HepG2 (cell line): ENCODE results near the gene PROS1. TPM values are rescaled to one million over a fixed set of nuclear protein-coding genes. Genes with fewer than 3 reads are reported as not detected.

Source experiments
- DNMT1 ChIP-seq: sonication (generic); formaldehyde crosslinking; IDR thresholded peaks from 2 replicates; pipeline ENCODE4 v1.5.1; 2020; ENCODE audit warnings: mild to moderate bottlenecking, missing genetic modification reagents
- DPF2 ChIP-seq: sonication (generic); formaldehyde crosslinking; IDR thresholded peaks from 2 replicates; pipeline ENCODE4 v1.4.0; 2020; ENCODE audit warnings: mild to moderate bottlenecking, low read depth, missing genetic modification reagents, borderline replicate concordance
- KDM3A ChIP-seq: IDR thresholded peaks from 2 replicates; pipeline ENCODE4 v1.6.1; 2018; ENCODE audit warnings: low read depth, missing compliant biosample characterization
- LCORL ChIP-seq, 2 experiments: fragments of 450-650 bp in 1 of 2; sonication (generic) in 1 of 2; formaldehyde crosslinking in 1 of 2; IDR thresholded peaks; 2 replicates each; pipeline versions ENCODE4 v1.5.0 to v1.6.1; 2017 to 2020; ENCODE audit warnings: antibody characterized with exemption in 1 of 2, missing genetic modification reagents in 1 of 2
- MAFG ChIP-seq: sonication (generic); formaldehyde crosslinking; IDR thresholded peaks from 2 replicates; pipeline ENCODE4 v1.5.1; 2020; ENCODE audit warnings: mild to moderate bottlenecking, missing genetic modification reagents
- MAX ChIP-seq: IDR thresholded peaks from 2 replicates; pipeline ENCODE4 v1.6.1; 2012; ENCODE audit warnings: inconsistent platforms
- MEIS2 ChIP-seq: sonication (generic); formaldehyde crosslinking; IDR thresholded peaks from 2 replicates; pipeline ENCODE4 v1.9.0; 2021; ENCODE audit warnings: mild to moderate bottlenecking, missing genetic modification reagents
- MYC ChIP-seq: sonication (generic); formaldehyde crosslinking; IDR thresholded peaks from 2 replicates; pipeline ENCODE4 v1.9.0; 2021; ENCODE audit warnings: missing genetic modification reagents, borderline replicate concordance
- PPARG ChIP-seq: conservative IDR thresholded peaks from 2 replicates; pipeline ENCODE4 v1.6.1; 2016; ENCODE audit warnings: missing biosample characterization, missing genetic modification reagents
- SMAD1 ChIP-seq: sonication (generic); formaldehyde crosslinking; IDR thresholded peaks from 2 replicates; pipeline ENCODE4 v1.4.0; 2020; ENCODE audit warnings: missing genetic modification reagents, low read depth, mild to moderate bottlenecking, borderline replicate concordance
- TBL1XR1 ChIP-seq: fragments of 150-350 bp; IDR thresholded peaks from 2 replicates; pipeline ENCODE4 v1.6.1; 2014; ENCODE audit warnings: borderline replicate concordance, low read length; ENCODE audit not compliant: partially characterized antibody
- ZBTB14 ChIP-seq: sonication (generic); formaldehyde crosslinking; IDR thresholded peaks from 2 replicates; pipeline ENCODE4 v1.4.0; 2020; ENCODE audit warnings: missing genetic modification reagents
- ZBTB38 ChIP-seq: sonication (generic); formaldehyde crosslinking; IDR thresholded peaks from 2 replicates; pipeline ENCODE4 v1.5.1; 2020; ENCODE audit warnings: mild to moderate bottlenecking, missing genetic modification reagents
- ZEB1 ChIP-seq: IDR thresholded peaks from 2 replicates; pipeline ENCODE4 v1.6.1; 2012; ENCODE audit warnings: mild to moderate bottlenecking, low read depth, inconsistent platforms; ENCODE audit not compliant: insufficient replicate concordance
- ZNF329 ChIP-seq: sonication (generic); formaldehyde crosslinking; IDR thresholded peaks from 2 replicates; pipeline ENCODE4 v1.9.0; 2021; ENCODE audit warnings: low read depth, mild to moderate bottlenecking, missing genetic modification reagents
- ZNF530 ChIP-seq: sonication (generic); formaldehyde crosslinking; IDR thresholded peaks from 2 replicates; pipeline ENCODE4 v1.5.0; 2020; ENCODE audit warnings: low read depth, mild to moderate bottlenecking, missing genetic modification reagents
- ZNF616 ChIP-seq: sonication (generic); formaldehyde crosslinking; IDR thresholded peaks from 2 replicates; pipeline ENCODE4 v1.5.0; 2020; ENCODE audit warnings: low read depth, mild to moderate bottlenecking, missing genetic modification reagents
- ZNF749 ChIP-seq: sonication (generic); formaldehyde crosslinking; IDR thresholded peaks from 2 replicates; pipeline ENCODE4 v1.8.0; 2022; ENCODE audit warnings: mild to moderate bottlenecking, missing genetic modification reagents, moderate library complexity, borderline replicate concordance
- ZNF772 ChIP-seq: sonication (generic); formaldehyde crosslinking; IDR thresholded peaks from 2 replicates; pipeline ENCODE4 v1.5.0; 2020; ENCODE audit warnings: mild to moderate bottlenecking, missing genetic modification reagents
- ZNF788 ChIP-seq: sonication (generic); formaldehyde crosslinking; IDR thresholded peaks from 2 replicates; pipeline ENCODE4 v1.5.0; 2020; ENCODE audit warnings: mild to moderate bottlenecking, missing genetic modification reagents, borderline replicate concordance
- polyA plus RNA-seq, 8 experiments: library from polyadenylated mRNA; depleted of rRNA in 3 of 8; stranded (reverse) in 7 of 8; unstranded in 1 of 8; fragments of >200 nt; fragmentation: Illumina TruSeq in 4 of 8; extraction: Trizol in 4 of 8; gene quantifications; 2 replicates each; pipeline versions ENCODE4 v1.2.1 to v1.2.3, GENCODE V29; 2011 to 2016; ENCODE audit warnings: low read depth in 4 of 8, missing spikeins in 1 of 8, mixed read lengths in 1 of 8; ENCODE audit not compliant: insufficient read depth in 1 of 8
- total RNA-seq, 5 experiments: library from RNA; depleted of rRNA; stranded (reverse); fragments of >200 nt; fragmentation: Illumina TruSeq; extraction: Trizol; gene quantifications; 2 replicates each; pipeline ENCODE4 v1.2.3, GENCODE V29; 2016; ENCODE audit warnings: low read depth in 1 of 5
- TF ChIP-seq, protein P1 (sequence below): sonication (generic); formaldehyde crosslinking; conservative IDR thresholded peaks from 2 replicates; pipeline ENCODE4 v1.5.0; 2020; ENCODE audit warnings: missing genetic modification reagents
- TF ChIP-seq, protein P2 (sequence below): IDR thresholded peaks from 2 replicates; pipeline ENCODE4 v1.6.1; 2016
- TF ChIP-seq, protein P3 (sequence below): sonication (generic); formaldehyde crosslinking; IDR thresholded peaks from 2 replicates; pipeline ENCODE4 v1.4.0; 2020; ENCODE audit warnings: mild to moderate bottlenecking, missing genetic modification reagents

PROS1 gene
- total and polyA plus RNA-seq, 2 of the 13 experiments (the other 11 are each of a cell fraction or from before 2014, with no cell fraction given) = 63.8 to 76.8 TPM

DNA sequence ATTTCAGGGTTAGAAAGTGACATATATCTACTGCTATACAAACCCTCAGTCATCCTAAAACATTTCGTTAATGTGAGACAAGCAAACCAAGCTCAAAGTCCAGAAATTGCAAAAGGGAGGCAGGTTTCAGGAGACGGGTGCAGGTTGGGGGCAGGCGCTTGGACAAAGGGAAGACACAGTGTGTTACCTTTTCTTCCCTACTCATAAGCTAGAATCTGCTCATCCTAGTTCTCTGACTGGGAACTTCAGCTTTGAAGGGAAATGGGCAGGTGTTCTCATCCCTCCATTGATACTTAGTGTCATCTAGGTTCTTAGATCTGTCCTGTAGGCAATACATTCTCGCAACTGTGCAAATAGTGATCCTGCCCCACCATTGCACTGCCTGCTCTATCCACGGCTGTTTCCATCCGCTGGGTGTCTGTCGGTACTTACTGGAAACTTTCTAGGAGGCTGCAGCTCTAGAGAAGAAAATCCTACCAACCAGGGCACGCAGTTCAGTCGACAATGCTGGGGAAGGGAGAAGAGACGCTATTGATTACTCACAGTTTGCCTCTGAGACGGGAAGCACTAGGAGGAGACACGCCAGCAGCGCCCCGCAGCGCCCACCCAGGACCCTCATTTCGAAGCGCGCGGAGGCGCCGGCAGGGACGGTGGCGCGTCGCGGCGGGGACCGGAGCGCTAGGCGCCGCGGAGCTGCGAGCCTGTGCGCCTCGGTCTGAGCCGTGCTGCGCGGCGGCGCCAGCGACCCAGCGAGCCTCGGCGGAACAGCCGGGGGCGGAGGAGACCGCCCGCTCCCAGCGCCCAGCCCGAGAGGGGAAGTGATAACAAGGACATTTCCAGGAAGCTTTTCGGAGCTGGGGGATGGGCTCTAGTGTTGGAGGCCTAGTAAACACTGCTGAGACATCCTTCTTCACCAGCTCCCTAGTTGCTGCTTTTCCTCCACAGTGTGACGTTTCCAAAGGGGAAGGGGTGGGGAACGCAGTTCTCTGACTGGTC lies at the start of gene PROS1 (continued):
- TF ChIP-seq TBL1XR1 (no peak), MYC (CRISPR knock-in tag) (peak; percentile 14; the same call in 1 of the 2 replicates), MAX (peak; percentile 71), DNMT1 (peak; percentile 62; the same call in 1 of the 2 replicates), ZBTB38 (CRISPR knock-in tag) (peak; percentile 72), SMAD1 (CRISPR knock-in tag) (no peak), ZNF772 (CRISPR knock-in tag) (no peak; the same call in 1 of the 2 replicates), ZNF329 (no peak), ZBTB14 (CRISPR knock-in tag) (0 out of 2 replicates have a peak, but pooled peaks have one; percentile 34), KDM3A (CRISPR knock-in tag) (no peak), LCORL (IDR thresholded peaks at IDR 0.05) (no peak), LCORL (CRISPR knock-in tag; IDR thresholded peaks at IDR 0.05) (peak; percentile 77), MAFG (CRISPR knock-in tag) (no peak), DPF2 (no peak), ZNF616 (CRISPR knock-in tag) (no peak), ZNF530 (CRISPR knock-in tag) (no peak), ZEB1 (peak; percentile 56), ZNF788 (CRISPR knock-in tag) (no peak), PPARG (CRISPR knock-in tag) (no peak), MEIS2 (no peak), ZNF749 (CRISPR knock-in tag) (0 out of 2 replicates have a peak, but pooled peaks have one; percentile 52)
- TF ChIP-seq, protein P1, sequence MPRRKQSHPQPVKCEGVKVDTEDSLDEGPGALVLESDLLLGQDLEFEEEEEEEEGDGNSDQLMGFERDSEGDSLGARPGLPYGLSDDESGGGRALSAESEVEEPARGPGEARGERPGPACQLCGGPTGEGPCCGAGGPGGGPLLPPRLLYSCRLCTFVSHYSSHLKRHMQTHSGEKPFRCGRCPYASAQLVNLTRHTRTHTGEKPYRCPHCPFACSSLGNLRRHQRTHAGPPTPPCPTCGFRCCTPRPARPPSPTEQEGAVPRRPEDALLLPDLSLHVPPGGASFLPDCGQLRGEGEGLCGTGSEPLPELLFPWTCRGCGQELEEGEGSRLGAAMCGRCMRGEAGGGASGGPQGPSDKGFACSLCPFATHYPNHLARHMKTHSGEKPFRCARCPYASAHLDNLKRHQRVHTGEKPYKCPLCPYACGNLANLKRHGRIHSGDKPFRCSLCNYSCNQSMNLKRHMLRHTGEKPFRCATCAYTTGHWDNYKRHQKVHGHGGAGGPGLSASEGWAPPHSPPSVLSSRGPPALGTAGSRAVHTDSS (CRISPR knock-in tag) = no peak
- TF ChIP-seq, protein P2, sequence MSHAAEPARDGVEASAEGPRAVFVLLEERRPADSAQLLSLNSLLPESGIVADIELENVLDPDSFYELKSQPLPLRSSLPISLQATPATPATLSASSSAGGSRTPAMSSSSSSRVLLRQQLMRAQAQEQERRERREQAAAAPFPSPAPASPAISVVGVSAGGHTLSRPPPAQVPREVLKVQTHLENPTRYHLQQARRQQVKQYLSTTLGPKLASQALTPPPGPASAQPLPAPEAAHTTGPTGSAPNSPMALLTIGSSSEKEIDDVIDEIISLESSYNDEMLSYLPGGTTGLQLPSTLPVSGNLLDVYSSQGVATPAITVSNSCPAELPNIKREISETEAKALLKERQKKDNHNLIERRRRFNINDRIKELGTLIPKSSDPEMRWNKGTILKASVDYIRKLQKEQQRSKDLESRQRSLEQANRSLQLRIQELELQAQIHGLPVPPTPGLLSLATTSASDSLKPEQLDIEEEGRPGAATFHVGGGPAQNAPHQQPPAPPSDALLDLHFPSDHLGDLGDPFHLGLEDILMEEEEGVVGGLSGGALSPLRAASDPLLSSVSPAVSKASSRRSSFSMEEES (CRISPR knock-in tag) = no peak
- TF ChIP-seq, protein P3, sequence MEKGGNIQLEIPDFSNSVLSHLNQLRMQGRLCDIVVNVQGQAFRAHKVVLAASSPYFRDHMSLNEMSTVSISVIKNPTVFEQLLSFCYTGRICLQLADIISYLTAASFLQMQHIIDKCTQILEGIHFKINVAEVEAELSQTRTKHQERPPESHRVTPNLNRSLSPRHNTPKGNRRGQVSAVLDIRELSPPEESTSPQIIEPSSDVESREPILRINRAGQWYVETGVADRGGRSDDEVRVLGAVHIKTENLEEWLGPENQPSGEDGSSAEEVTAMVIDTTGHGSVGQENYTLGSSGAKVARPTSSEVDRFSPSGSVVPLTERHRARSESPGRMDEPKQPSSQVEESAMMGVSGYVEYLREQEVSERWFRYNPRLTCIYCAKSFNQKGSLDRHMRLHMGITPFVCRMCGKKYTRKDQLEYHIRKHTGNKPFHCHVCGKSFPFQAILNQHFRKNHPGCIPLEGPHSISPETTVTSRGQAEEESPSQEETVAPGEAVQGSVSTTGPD (CRISPR knock-in tag) = no peak
